HL-60/S4 treated with retinoic acid at 250 ng/mL for 4 days and 3 days (cell line): ENCODE measurements around the gene KCNT2.
"Not testable (repeated sequence)": the region's sequence is repeated elsewhere in the genome, so short reads cannot be mapped to it uniquely, and the experiment has no call there.

Source experiments
- in situ Hi-C: fragments of 300-500 bp; cut with MboI; formaldehyde crosslinking; loops from 2 replicates; pipeline ENCODE4 v1.7.0; 2022; ENCODE audit warnings: low sequenced_read_pairs

The KCNT2 gene

DNA sequence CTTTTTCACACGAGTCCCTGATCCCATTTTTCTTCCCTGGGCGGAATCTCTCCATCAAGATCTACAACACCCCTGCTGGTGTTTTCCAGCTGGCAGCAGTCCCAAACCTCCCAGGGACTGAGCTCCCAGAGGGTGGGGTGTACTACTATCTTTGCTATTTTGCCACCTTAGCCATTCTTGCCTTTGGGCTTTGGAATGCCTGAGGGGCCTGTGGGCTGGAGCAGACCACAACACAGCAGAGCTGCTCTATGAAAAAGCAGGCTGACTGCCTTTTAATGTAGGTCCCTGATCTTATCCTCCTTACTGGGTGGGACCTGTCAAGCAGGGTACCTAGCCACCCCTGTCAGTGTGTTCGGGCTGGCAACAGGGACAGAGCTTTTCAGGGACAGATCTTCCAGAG, 91.9 kb downstream of the KCNT2 start:
- in situ Hi-C loops = no loop called here

DNA sequence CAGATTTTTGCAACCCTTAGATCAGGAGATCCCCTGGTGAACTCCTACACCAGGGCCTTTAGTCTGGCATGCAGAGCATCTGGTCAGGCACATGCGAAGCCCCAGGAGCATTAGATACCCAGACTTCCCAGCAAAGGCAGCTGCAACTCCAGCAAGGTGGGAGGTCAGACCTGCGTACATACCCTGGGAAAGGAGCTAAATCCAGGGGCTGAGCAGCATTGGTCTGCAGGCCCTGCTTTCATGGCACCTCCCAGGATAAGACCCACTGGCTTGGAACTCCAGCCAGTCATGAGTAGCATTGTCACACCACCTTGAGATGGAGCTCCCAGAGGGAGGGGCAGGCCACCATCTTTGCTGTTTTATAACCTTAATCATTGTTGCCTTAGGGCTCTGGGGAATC, 92.3 kb downstream of the KCNT2 start:
- in situ Hi-C loops = no loop called here

DNA sequence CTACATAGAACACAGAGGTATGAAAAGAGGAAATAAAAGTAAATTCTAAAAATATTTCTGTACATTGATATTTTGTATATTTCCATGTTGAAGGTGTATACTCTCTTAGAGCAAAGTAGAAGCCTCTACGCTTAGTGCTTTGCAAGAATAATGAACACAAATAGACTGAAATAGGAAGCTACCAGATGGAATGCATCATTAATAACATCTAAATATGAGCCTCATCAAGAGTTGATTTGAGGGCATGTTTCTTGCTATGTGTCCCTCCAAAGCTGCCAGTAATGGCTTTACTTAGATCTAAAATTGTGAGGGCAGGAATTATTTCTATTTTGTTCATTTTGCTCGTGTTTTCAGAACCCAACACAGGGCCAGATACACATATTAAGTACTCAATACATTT, 94.4 kb downstream of the KCNT2 start:
- in situ Hi-C loops = no loop called here

DNA sequence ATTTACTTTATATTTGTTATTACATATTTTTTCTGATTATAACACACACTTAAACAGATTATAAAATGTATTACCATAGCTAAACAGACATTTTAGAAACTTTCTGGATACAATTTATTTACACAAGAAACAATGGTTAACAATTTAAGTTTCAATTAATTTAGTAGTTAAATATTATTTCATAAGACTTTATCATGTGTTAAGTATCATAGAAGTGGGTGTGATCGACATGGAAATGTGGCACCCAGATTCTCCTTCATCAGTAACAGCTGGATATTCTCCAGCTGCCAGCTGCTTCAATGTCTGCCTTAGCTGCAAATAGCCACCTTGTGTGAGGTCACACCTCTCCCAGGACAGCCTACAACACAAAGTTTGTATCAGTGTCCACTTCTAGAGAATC, 97.8 kb downstream of the KCNT2 start:
- in situ Hi-C loops = no loop called here

DNA sequence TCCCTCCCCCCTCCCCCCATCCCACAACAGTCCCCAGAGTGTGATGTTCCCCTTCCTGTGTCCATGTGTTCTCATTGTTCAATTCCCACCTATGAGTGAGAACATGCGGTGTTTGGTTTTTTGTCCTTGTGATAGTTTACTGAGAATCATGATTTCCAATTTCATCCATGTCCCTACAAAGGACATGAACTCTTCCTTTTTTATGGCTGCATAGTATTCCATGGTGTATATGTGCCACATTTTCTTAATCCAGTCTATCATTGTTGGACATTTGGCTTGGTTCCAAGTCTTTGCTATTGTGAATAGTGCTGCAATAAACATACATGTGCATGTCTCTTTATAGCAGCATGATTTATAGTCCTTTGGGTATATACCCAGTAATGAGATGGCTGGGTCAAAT, 104.0 kb downstream of the KCNT2 start:
- in situ Hi-C loops = not testable (repeated sequence)

DNA sequence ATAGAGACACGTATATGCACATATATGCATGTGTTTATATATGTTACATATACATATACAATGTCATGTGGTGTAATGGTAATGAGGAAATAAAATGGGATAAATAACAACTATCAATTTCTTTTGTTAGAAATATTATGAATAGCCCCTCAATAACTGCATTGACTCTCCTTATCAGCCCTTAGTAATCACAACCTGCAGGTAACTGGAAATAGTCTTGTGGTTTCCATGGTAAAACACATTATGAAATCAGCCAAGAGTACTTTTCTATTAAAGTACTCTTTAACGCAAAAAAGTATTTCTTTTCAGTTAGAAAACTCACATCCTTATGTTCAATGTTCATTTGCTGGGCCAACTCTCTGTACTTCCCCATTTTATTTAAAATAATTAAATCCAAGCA, 105.8 kb downstream of the KCNT2 start:
- in situ Hi-C loops = no loop called here

DNA sequence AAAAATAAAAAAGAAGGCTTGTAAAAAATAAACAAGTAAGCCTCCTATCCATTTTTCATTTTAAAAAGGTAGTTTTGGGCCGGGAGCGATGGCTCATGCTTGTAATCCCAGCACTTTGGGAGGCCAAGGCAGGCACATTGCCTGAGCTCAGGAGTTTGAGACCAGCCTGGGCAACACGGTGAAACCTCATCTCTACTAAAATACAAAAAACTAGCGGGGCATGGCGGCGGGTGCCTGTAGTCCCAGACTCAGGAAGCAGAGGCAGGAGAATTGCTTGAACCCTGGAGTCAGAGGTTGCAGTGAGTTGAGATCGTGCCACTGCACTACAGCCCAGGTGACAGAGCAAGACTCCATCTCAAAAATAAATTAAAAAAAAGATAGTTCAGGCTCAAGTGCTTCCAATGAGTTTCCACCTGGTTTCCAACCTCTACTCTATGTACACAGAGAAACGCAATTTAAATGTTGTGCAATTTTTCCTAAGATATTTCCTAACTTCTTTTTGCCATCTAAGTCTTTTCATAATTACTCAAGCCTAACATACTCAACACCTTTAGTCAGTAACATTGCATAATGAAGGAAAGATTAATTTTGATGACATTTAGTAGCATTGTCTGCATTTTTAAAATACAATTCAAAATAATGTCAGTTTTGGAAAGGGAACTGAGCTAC, 106.3 kb downstream of the KCNT2 start:
- in situ Hi-C loops = no loop called here

DNA sequence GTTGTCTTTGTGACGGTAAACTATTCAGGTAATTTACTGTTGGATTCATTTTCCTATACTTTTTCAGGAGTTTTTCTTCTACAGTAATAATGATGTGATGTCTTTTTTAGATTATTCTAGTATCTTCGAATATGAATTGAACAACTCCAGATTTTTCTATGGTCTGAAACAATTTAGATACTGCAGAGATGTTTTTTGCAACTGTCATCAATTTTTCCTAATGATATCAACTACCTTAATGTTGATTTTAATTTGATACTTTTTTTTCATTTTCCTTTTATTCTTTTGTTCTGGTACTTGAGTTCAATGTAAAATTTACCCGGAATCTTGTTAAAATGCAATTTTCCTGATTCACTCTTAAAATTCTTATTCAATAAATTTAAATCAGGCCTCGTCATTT, 110.4 kb downstream of the KCNT2 start:
- in situ Hi-C loops = no loop called here

DNA sequence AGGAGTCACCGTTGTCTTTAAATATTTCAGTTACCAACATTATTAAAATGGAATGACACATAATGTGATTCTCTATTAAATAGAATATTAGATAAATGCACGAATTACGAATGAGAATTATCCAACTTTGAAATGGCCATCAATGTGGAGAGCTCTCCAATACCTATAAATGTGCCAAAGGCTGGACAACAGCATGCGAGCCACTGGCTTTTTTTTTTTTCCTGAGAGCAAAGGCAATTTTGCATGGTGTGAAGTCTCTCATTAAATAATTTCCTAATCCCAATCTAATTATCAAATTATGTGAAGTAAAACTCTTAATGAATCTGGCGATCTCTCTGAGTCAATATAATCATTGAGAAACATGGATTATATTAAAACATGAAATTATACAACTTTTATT, 113.5 kb downstream of the KCNT2 start:
- in situ Hi-C loops = no loop called here

DNA sequence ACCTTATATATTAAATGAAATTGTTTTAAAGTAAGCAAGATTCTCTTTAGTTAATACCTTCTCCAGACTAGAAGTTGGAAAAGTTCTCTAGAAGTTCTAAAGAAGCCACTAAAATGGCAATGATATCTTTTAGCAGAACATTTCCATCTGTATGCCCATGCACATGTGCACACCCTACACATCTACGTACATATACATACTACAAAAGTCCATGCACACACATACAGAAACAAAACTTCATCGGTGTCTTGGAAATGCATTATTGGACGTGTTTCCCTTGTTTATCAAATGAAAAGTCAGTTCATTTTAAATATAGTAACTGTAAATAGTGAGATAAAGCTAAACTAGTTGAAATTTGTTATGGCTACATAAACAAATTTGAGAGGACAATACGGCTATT, 114.4 kb downstream of the KCNT2 start:
- in situ Hi-C loops = no loop called here

DNA sequence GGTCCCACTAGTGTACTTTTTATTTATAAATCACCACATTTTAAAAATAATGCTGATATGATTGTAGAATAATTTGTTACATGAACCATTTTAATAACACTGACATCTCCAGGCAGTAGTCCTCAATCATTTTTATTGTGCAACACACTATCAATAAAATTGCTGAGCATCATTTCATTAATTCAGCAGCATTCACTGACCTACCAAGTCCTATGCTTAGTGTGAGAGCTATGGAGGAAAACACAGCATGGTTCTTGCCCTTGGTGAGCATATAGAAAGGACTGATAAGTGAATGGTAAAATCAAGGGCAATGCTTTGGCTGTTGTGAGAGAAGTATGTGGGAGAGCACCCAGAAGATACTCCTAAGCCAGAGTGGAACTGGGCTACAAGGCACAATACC, 119.7 kb downstream of the KCNT2 start:
- in situ Hi-C loops = no loop called here

DNA sequence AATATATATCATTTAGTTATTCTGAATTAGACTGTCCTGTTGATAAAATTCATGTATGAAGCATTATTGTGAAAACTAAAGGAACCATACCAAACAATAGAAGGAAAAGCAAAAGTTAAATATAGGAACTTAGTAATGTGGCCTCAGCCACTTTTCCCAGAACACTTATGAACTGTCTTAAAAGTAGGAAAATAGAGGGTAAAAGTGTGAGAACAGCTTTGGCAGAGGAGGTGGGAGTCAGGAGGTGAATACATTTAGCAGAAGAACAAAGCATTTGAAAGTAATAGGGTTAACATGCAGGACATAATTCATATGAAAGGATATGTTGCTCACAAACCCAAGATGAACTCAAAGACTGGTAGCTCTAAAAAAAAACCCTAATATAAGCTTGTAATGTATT, 121.9 kb downstream of the KCNT2 start:
- in situ Hi-C loops = no loop called here

DNA sequence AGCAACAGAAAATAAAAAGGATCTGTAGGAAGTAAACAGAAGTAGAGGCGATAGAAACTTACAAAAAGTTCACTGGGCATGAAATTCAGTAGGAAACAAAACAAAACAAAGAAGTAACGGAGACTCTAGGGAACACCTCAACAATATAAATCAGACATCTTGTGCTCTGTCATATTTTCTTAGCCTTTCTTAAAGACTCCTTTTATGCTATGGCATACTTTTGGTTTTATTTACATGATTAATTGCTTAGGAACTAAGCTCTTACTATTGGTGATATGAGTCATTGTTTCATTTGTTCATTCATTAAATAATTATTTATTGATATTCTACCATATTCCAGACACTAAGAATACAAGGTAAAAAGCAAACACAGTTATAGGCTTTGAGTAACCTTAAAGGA, 126.6 kb downstream of the KCNT2 start:
- in situ Hi-C loops = no loop called here

DNA sequence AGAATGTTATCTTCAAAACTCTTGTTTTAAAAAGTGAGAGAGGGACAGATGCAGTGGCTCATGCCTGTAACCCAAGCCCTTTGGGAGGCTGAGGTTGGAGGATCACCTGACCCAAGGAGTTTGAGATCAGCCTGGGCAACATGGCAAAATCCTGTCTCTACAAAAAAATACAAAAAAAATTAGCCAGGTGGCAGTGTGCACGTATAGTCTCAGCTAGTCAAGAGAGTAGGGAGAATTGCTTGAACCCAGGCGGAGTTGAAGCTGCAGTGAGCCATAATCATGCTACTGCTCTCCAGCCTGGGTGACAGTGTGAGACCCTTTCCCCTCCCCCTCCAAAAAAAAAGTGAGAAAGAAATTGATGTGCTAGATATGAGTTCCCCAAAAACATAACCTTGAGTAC, 131.0 kb downstream of the KCNT2 start:
- in situ Hi-C loops = no loop called here

DNA sequence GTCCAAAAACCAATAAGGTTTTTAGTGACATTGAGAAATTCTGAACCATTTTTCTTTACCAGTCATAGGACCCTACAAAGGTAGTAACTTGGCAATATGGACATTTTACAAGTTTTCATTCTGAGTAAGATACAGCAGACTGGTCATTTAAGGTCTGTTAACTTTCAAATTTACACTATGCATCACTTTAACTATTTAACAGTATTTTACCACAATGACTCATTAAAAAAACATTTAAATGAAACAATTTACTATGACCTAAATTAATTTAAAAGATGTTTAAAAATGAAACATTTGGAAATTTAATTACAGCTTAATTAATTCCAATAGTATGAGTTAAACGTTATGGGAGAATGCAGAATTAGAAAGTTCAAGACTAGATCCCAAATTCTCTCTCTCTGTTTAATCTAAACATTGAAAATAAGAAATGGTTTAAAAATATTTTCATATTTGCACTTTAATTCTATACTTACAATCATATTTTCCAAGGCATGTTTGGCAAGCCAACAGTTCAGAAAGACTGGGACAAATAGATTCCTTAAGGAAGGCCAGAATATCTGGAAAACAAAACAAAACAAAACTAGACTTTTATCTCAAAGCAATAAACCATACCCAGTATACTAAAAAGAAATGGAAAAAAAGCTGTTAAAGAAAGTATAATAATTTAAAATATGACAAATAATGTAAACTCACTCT, 140.9 kb downstream of the KCNT2 start:
- in situ Hi-C loops = no loop called here

DNA sequence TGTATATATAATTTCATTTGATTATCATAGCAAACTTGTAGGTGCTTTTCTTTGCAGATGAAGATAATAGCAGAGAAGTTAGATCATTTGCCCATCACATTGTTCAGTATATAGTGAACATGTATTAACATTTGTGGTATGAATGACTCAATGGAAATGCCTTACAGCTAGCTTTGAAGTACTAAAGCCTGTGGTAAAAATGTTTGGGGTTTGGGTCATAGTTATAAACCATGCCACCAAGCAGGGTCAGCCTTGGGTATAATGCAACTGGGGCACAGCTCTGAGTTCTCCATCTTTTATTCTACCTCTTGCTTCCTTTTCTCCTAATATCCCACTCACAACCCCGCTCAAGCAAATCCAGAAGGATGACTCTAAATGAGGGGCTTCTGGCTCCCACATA, 141.6 kb downstream of the KCNT2 start:
- in situ Hi-C loops = no loop called here

DNA sequence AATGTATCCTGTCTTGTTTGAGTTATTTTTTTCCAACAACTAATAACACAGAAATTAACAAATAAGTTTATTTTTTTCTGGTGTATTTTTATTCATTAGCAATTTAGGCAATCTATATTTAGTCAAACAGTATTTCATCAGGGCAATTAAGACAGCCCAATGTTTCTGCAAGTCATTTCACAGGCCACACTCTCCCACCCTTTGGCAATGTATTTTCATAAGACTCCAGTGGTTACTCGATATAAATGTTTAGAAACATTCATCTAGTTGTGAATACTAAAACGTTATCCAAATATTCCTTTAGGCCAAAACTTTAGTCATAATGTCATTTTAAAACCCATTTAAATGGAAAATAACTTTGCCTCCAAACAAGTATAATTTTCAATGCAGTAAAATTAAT, 142.1 kb downstream of the KCNT2 start:
- in situ Hi-C loops = no loop called here

DNA sequence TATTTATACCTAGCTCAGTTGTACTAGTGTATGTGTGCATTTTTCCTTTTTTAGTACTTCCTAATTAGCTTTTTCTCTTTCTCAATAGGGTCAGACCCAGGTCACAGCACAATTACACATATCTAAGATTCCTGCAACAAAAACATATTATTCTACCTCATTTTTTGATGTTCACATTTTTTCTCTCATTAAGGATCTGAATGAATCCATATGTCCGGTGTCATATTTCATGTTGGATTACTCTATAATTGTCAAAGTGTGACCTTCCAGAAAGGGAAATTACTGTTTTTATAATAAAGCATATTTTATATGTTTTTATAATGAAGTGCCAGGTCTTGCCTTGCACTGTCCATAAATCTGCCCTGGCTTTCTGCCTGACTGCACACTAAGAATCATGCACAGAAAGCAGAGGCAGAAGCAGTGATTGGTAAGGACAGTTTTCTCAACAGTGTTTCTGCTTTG, 143.7 kb downstream of the KCNT2 start:
- in situ Hi-C loops = no loop called here

DNA sequence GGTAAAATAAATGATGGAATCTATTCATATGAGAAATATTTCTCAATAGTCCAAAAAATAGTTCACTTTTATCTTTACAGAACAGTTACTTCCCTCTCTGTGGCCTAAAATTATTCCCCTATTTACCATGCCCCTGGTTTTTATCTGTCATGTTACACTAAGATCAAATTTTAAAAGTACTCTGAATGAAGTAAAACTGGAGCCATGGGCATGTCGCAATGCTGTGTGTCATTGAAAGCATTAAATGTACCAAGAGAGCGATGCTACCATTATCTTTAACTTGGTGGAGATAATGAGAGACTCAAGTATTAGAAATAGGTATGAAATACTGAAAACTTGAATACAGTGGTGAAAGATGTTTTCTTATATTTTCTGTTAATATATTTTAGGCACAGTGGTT, 146.2 kb downstream of the KCNT2 start:
- in situ Hi-C loops = no loop called here

DNA sequence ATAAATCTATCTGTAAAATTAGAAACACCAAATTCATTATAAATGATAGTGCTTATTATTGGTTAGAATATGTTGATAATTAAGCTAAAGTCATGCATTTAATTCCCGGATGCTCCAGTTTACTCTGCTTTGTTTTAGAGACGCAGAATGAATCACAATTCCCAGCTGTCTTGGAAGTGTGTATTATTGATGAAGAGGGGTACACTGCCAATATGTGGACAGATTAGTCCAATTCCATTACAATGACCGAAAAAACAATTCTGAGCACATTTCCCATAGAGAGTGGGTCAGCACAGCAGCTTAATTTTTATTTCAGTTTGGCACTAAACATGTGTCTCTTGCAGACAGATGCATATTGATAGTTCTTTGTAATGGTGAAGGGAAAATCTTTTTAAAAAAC, 146.7 kb downstream of the KCNT2 start:
- in situ Hi-C loops = no loop called here

DNA sequence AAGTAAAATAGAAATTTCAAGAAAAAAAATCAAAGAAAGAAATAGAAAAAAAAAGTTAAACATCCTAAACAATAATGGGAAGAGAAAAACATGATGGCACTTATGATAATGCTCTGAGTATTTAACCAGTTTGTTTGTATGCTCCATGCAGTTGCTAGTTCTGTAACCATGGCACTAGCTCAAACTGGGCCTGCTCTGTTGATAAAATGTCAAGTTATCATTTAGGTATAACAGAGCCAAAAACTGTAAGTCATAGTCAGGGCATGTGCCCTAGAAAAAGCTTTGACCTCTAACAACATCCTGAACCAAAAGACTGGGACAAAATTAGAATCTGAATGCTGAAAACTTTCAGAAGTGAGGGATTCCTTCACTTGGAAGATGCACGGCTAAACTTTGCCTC, 148.9 kb downstream of the KCNT2 start:
- in situ Hi-C loops = no loop called here

DNA sequence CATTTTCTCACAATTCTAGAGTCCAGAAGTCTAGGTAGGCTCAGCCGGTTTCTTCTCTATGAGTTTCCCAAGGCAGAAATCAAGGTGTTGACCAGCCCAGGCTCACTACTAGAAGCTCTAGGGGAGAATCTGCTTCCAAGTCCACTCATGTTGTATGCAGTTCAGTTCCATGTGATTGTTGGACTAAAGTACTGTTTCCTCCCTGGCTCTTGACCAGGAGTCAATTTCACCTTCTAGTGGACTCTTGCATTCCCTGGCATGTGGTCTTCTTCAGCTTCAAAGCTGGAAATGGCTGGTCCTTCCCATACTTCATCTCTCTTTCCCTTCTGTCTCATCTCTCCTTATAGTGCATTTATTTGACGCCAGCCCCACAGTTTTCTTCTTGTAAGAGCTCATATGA, 153.4 kb downstream of the KCNT2 start:
- in situ Hi-C loops = no loop called here

DNA sequence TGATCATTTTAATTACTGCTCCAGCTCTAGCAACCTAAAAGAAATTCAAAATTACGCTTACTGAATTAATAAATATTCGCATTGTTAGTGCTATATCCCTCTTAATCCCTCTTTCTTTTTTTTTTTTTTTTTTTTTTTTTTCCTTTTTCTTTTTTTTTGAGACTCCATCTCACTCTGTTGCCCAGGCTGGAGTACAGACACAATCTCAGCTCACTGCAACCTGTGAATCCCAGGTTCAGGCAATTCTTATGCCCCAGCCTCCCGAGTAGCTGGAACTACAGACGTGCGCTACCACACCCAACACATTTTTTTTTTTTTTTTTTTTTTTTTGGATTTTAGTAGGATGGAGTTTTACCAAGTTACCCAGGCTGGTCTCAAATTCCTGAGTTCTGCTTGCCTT, 157.1 kb downstream of the KCNT2 start:
- in situ Hi-C loops = no loop called here
